Muscle layer of duodenum (tissue), 2 donors: ENCODE results near the gene SEC61A1.
A peak's percentile ranks its signal among the peaks of the same experiment; 100 is the strongest.

ENCODE experiments used
- H3K27ac ChIP-seq: one replicate; pipeline ENCODE4 v1.7.0; 2013; ENCODE audit warnings: mild to moderate bottlenecking, low read length
- H3K27me3 ChIP-seq: one replicate; pipeline ENCODE4 v1.7.0; 2013; ENCODE audit warnings: low read depth, mild to moderate bottlenecking, control low read depth, low read length
- H3K36me3 ChIP-seq, 2 donors: one replicate each; pipeline ENCODE4 v1.7.0; 2013; ENCODE audit warnings: low read length in 2 of 2, control low read depth in 1 of 2, mild to moderate bottlenecking in 1 of 2; ENCODE audit not compliant: insufficient read depth in 2 of 2, control insufficient read depth in 1 of 2
- H3K4me1 ChIP-seq, 2 donors: one replicate each; pipeline ENCODE4 v1.7.0; 2013; ENCODE audit warnings: low read length in 2 of 2, mild to moderate bottlenecking in 2 of 2, control low read depth in 1 of 2, moderate library complexity in 1 of 2; ENCODE audit not compliant: insufficient read depth in 2 of 2, control insufficient read depth in 1 of 2
- H3K4me3 ChIP-seq, 2 donors: one replicate each; pipeline ENCODE4 v1.7.0; 2013; ENCODE audit warnings: low read length in 2 of 2, low read depth in 1 of 2, mild to moderate bottlenecking in 1 of 2
- H3K9me3 ChIP-seq, 2 donors: one replicate each; pipeline ENCODE4 v1.7.0; 2013; ENCODE audit warnings: low read length in 2 of 2, control low read depth in 1 of 2, mild to moderate bottlenecking in 1 of 2; ENCODE audit not compliant: control insufficient read depth in 1 of 2
- donor health status: healthy.

SEC61A1 gene

GRCh38 chr3:128033102-128033501, 19.1 kb upstream of the SEC61A1 start:
- Histone ChIP-seq H3K36me3 (no peaks in the 10 kb centered on the region), H3K4me3 (no peak overlapping the region)

GRCh38 chr3:128036119-128036518, 16.1 kb upstream of the SEC61A1 start:
- peaks cover 3% of the 10 kb centered on the region for H3K27me3 ChIP-seq
- no peaks in the 10 kb centered on the region for H3K4me1 ChIP-seq
- no peak overlapping the region for H3K27ac ChIP-seq
- H3K4me3 ChIP-seq: no peak overlapping the region
- H3K9me3 ChIP-seq: no peaks in the 10 kb centered on the region
- no peaks in the 10 kb centered on the region for H3K36me3 ChIP-seq

More at GRCh38 chr3:128033102-128033501, 19.1 kb upstream of the SEC61A1 start:
- no peaks in the 10 kb centered on the region for H3K4me1 ChIP-seq
- H3K27me3 ChIP-seq: no peaks in the 10 kb centered on the region
- H3K9me3 ChIP-seq: no peaks in the 10 kb centered on the region
- no peak overlapping the region for H3K27ac ChIP-seq

- Histone ChIP-seq H3K27me3 (peaks cover 3% of the 10 kb centered on the region), H3K36me3 (no peaks in the 10 kb centered on the region)
Measured at GRCh38 chr3:128040041-128040440, 12.2 kb upstream of the SEC61A1 start.

GRCh38 chr3:128040660-128041059, 11.6 kb upstream of the SEC61A1 start:
- H3K4me1 ChIP-seq: no peaks in the 10 kb centered on the region
- H3K36me3 ChIP-seq: no peaks in the 10 kb centered on the region
- no peak overlapping the region for H3K4me3 ChIP-seq
- H3K9me3 ChIP-seq: no peaks in the 10 kb centered on the region
- peaks cover 3% of the 10 kb centered on the region for H3K27me3 ChIP-seq
- H3K27ac ChIP-seq: no peak overlapping the region

More at GRCh38 chr3:128040041-128040440, 12.2 kb upstream of the SEC61A1 start:
- Histone ChIP-seq H3K27ac (no peak overlapping the region), H3K4me1 (no peaks in the 10 kb centered on the region), H3K9me3 (no peaks in the 10 kb centered on the region), H3K4me3 (no peak overlapping the region)

GRCh38 chr3:128041344-128041743, 10.9 kb upstream of the SEC61A1 start:
- no peak overlapping the region for H3K27ac ChIP-seq
- H3K9me3 ChIP-seq: no peaks in the 10 kb centered on the region
- peaks cover 3% of the 10 kb centered on the region for H3K27me3 ChIP-seq
- no peaks in the 10 kb centered on the region for H3K36me3 ChIP-seq
- no peaks in the 10 kb centered on the region for H3K4me1 ChIP-seq
- H3K4me3 ChIP-seq: no peak overlapping the region

GRCh38 chr3:128050597-128050996, 1.6 kb upstream of the SEC61A1 start:
- Histone ChIP-seq H3K9me3 (no peaks in the 10 kb centered on the region), H3K27ac (no peak overlapping the region), H3K4me1 (peaks cover 24 to 29% of the 10 kb centered on the region in 2 donors), H3K27me3 (no peaks in the 10 kb centered on the region), H3K4me3 (no peak overlapping the region), H3K36me3 (peaks cover 10 to 20% of the 10 kb centered on the region in 2 donors)

- H3K4me1 ChIP-seq: peaks cover 24 to 29% of the 10 kb centered on the region in 2 donors
- peaks cover 15 to 28% of the 10 kb centered on the region in 2 donors for H3K36me3 ChIP-seq
- H3K9me3 ChIP-seq: no peaks in the 10 kb centered on the region
- no peaks in the 10 kb centered on the region for H3K27me3 ChIP-seq
- H3K27ac ChIP-seq: peak overlapping the region; percentile 68
- H3K4me3 ChIP-seq: peak overlapping the region; percentile 86 to 96
Measured at GRCh38 chr3:128051459-128051836, 789 bp upstream of the SEC61A1 start.

GRCh38 chr3:128052595-128053351, 536 bp downstream of the SEC61A1 start:
- H3K9me3 ChIP-seq: no peaks in the 10 kb centered on the region
- peak overlapping the region; percentile 96 to 100 for H3K4me3 ChIP-seq
- H3K27me3 ChIP-seq: no peaks in the 10 kb centered on the region
- H3K36me3 ChIP-seq: peaks cover 21 to 33% of the 10 kb centered on the region in 2 donors
- peaks cover 24 to 29% of the 10 kb centered on the region in 2 donors for H3K4me1 ChIP-seq
- peak overlapping the region; percentile 97 for H3K27ac ChIP-seq

GRCh38 chr3:128053614-128054013, 1.4 kb downstream of the SEC61A1 start:
- Histone ChIP-seq H3K4me3 (peak overlapping the region; percentile 96 to 100), H3K27me3 (no peaks in the 10 kb centered on the region), H3K27ac (peak overlapping the region; percentile 97)

GRCh38 chr3:128054367-128054766, 2.1 kb downstream of the SEC61A1 start:
- Histone ChIP-seq H3K36me3 (peaks cover 28 to 36% of the 10 kb centered on the region in 2 donors), H3K27ac (no peak overlapping the region), H3K27me3 (no peaks in the 10 kb centered on the region), H3K4me3 (peak overlapping the region; percentile 7 to 100), H3K4me1 (peaks cover 24 to 29% of the 10 kb centered on the region in 2 donors), H3K9me3 (no peaks in the 10 kb centered on the region)

More at GRCh38 chr3:128053614-128054013, 1.4 kb downstream of the SEC61A1 start:
- Histone ChIP-seq H3K36me3 (peaks cover 24 to 33% of the 10 kb centered on the region in 2 donors), H3K9me3 (no peaks in the 10 kb centered on the region), H3K4me1 (peaks cover 24 to 29% of the 10 kb centered on the region in 2 donors)

GRCh38 chr3:128056258-128056657, 4.0 kb downstream of the SEC61A1 start:
- Histone ChIP-seq H3K27ac (no peak overlapping the region), H3K9me3 (no peaks in the 10 kb centered on the region), H3K36me3 (peaks cover 47 to 55% of the 10 kb centered on the region in 2 donors), H3K27me3 (no peaks in the 10 kb centered on the region), H3K4me3 (no peak overlapping the region), H3K4me1 (peaks cover 20 to 26% of the 10 kb centered on the region in 2 donors)
